SK-N-SH (cell line): ENCODE results near the gene POLR3H. TPM values are rescaled to one million over a fixed set of nuclear protein-coding genes. Genes with fewer than 3 reads are reported as not detected.

Source experiments
- CTCF ChIA-PET: fragments of 300-600, 350-600 bp; formaldehyde crosslinking; extraction: SDS; loops from one replicate; lab custom pipeline; 2021; lab: Yijun Ruan, JAX
- POLR2A ChIA-PET: fragments of 350-600 bp; sonication (Branson Sonifier 250); formaldehyde crosslinking; extraction: SDS; loops from one replicate; lab custom pipeline; 2020; ENCODE audit warnings: antibody characterized with exemption, inconsistent platforms; lab: Yijun Ruan, JAX
- DNase-seq: peaks from one replicate; pipeline ENCODE4 v3.0.0; 2012
- H2AFZ ChIP-seq: fragments of 200-600 bp; sonication (generic); 2 replicates; pipeline ENCODE4 v1.8.1; 2016; ENCODE audit warnings: antibody characterized with exemption, mild to moderate bottlenecking, low read depth
- H3F3A ChIP-seq: fragments of 200-600 bp; sonication (generic); replicated peaks from 2 replicates; pipeline ENCODE3; 2016; ENCODE audit warnings: antibody characterized with exemption, mild to moderate bottlenecking; ENCODE audit not compliant: insufficient read depth
- H3K27ac ChIP-seq, 2 experiments: fragments of 200-500 bp in 1 of 2; fragments of 200-600 bp in 1 of 2; sonication (Bioruptor generic) in 1 of 2; sonication (generic), shearing (Covaris generic) in 1 of 2; 2 replicates each; pipeline versions ENCODE4 v1.5.1 to v1.6.1; 2014 to 2016; ENCODE audit warnings: low read depth in 2 of 2, inconsistent platforms in 1 of 2, low read length in 1 of 2, mild to moderate bottlenecking in 1 of 2, mixed read lengths in 1 of 2
- H3K27me3 ChIP-seq: fragments of 200-600 bp; sonication (generic), shearing (Covaris generic); 2 replicates; pipeline ENCODE4 v1.6.1; 2016; ENCODE audit warnings: mixed run types; ENCODE audit not compliant: insufficient read depth
- H3K36me3 ChIP-seq, 2 experiments: fragments of 200-500 bp in 1 of 2; fragments of 200-600 bp in 1 of 2; sonication (Bioruptor generic) in 1 of 2; sonication (generic) in 1 of 2; replicated peaks in 1 of 2; 2 replicates each; pipeline versions ENCODE3 to v1.5.1; 2014 to 2016; ENCODE audit warnings: low read length in 1 of 2, mild to moderate bottlenecking in 1 of 2; ENCODE audit not compliant: insufficient read depth in 2 of 2, control insufficient read depth in 1 of 2
- H3K4me1 ChIP-seq, 2 experiments: fragments of 200-500 bp in 1 of 2; fragments of 200-600 bp in 1 of 2; sonication (Bioruptor generic) in 1 of 2; sonication (generic), shearing (Covaris generic) in 1 of 2; 2 replicates each; pipeline versions ENCODE4 v1.5.1 to v1.6.1; 2014 to 2016; ENCODE audit warnings: low read depth in 1 of 2, low read length in 1 of 2, mixed run types in 1 of 2; ENCODE audit not compliant: insufficient read depth in 2 of 2, control insufficient read depth in 1 of 2
- H3K4me2 ChIP-seq: fragments of 200-600 bp; sonication (generic), shearing (Covaris generic); 2 replicates; pipeline ENCODE4 v1.6.1; 2017; ENCODE audit warnings: mixed run types
- H3K4me3 ChIP-seq, 2 experiments: fragments of 200-500 bp in 1 of 2; fragments of 200-600 bp in 1 of 2; sonication (Bioruptor generic) in 1 of 2; sonication (generic), shearing (Covaris generic) in 1 of 2; 2 replicates each; pipeline versions ENCODE4 v1.5.1 to v1.8.1; 2014 to 2016; ENCODE audit warnings: low read depth in 2 of 2, inconsistent platforms in 1 of 2, low read length in 1 of 2, mild to moderate bottlenecking in 1 of 2, mixed read lengths in 1 of 2, moderate library complexity in 1 of 2
- H3K79me2 ChIP-seq: fragments of 200-600 bp; sonication (generic); 2 replicates; pipeline ENCODE4 v1.8.1; 2017; ENCODE audit warnings: mild to moderate bottlenecking; ENCODE audit not compliant: insufficient read depth
- H3K9ac ChIP-seq: fragments of 200-600 bp; sonication (generic); 2 replicates; pipeline ENCODE4 v1.6.1; 2017; ENCODE audit warnings: mixed run types
- H3K9me2 ChIP-seq: fragments of 200-600 bp; sonication (generic); 2 replicates; pipeline ENCODE4 v1.6.1; 2017; ENCODE audit warnings: mixed run types
- H3K9me3 ChIP-seq: fragments of 200-600 bp; sonication (generic); 2 replicates; pipeline ENCODE4 v1.6.1; 2017; ENCODE audit warnings: mixed run types, mild to moderate bottlenecking, moderate library complexity
- H4K20me1 ChIP-seq: fragments of 200-600 bp; sonication (generic); 2 replicates; pipeline ENCODE4 v1.6.1; 2017; ENCODE audit warnings: mild to moderate bottlenecking, mixed run types; ENCODE audit not compliant: insufficient read depth
- ELF1 ChIP-seq: IDR thresholded peaks from 2 replicates; pipeline ENCODE4 v1.4.0; 2012
- EP300 ChIP-seq, 2 experiments: IDR thresholded peaks; 2 replicates each; pipeline versions ENCODE4 v1.4.0 to v1.6.1; 2012; ENCODE audit warnings: borderline replicate concordance in 1 of 2, low read depth in 1 of 2, low read length in 1 of 2
- EZH2phosphoT487 ChIP-seq: fragments of 200-600 bp; sonication (generic); IDR thresholded peaks from 2 replicates; pipeline ENCODE4 v1.6.1; 2017; ENCODE audit warnings: low read depth, mixed run types, mild to moderate bottlenecking, antibody characterized with exemption, moderate library complexity, borderline replicate concordance
- FOSL2 ChIP-seq: IDR thresholded peaks from 2 replicates; pipeline ENCODE4 v1.4.0; 2012; ENCODE audit warnings: low read depth, mild to moderate bottlenecking, moderate library complexity, borderline replicate concordance
- NFIC ChIP-seq: IDR thresholded peaks from 2 replicates; pipeline ENCODE4 v1.4.0; 2012; ENCODE audit warnings: borderline replicate concordance
- NRF1 ChIP-seq: IDR thresholded peaks from 2 replicates; pipeline ENCODE4 v1.6.1; 2012; ENCODE audit warnings: low read depth, mild to moderate bottlenecking, low read length
- POLR2AphosphoS5 ChIP-seq: IDR thresholded peaks from 2 replicates; pipeline ENCODE4 v1.6.1; 2012; ENCODE audit warnings: low read depth, low read length
- RFX5 ChIP-seq: IDR thresholded peaks from 2 replicates; pipeline ENCODE4 v1.6.1; 2012; ENCODE audit warnings: mild to moderate bottlenecking, improper control_type of control experiment, low read length
- SIN3A ChIP-seq: IDR thresholded peaks from 2 replicates; pipeline ENCODE4 v1.6.1; 2012; ENCODE audit warnings: low read depth, mild to moderate bottlenecking, low read length, moderate library complexity, borderline replicate concordance
- SMC3 ChIP-seq: IDR thresholded peaks from 2 replicates; pipeline ENCODE4 v1.6.1; 2012; ENCODE audit warnings: low read depth, low read length, improper control_type of control experiment
- TAF1 ChIP-seq: IDR thresholded peaks from 2 replicates; pipeline ENCODE4 v1.6.1; 2012; ENCODE audit warnings: low read depth, mild to moderate bottlenecking, low read length, moderate library complexity, borderline replicate concordance
- TEAD4 ChIP-seq: IDR thresholded peaks from 2 replicates; pipeline ENCODE4 v1.4.0; 2012; ENCODE audit warnings: mild to moderate bottlenecking, borderline replicate concordance; ENCODE audit not compliant: insufficient read depth
- USF1 ChIP-seq: IDR thresholded peaks from 2 replicates; pipeline ENCODE4 v1.4.0; 2012; ENCODE audit warnings: low read depth, borderline replicate concordance
- WGBS: methylation state at CpG from one replicate; pipeline ENCODE4 v1.1.6; 2017; ENCODE audit warnings: low lambda C conversion rate; 5-methylcytosine and 5-hydroxymethylcytosine counted together
- polyA plus RNA-seq, 3 experiments: library from polyadenylated mRNA; depleted of rRNA; stranded (reverse); fragments of >200 nt; gene quantifications; 2 replicates each; pipeline ENCODE4 v1.2.3, GENCODE V29; 2012
- TF ChIP-seq, protein P1 (sequence below): fragments of 200-600 bp; sonication (generic); IDR thresholded peaks from 2 replicates; pipeline ENCODE4 v1.6.1; 2017; ENCODE audit warnings: antibody characterized with exemption, mild to moderate bottlenecking, moderate library complexity
- TF ChIP-seq, protein P2 (sequence below): IDR thresholded peaks from 2 replicates; pipeline ENCODE4 v1.4.0; 2012; ENCODE audit warnings: low read depth, borderline replicate concordance

POLR3H gene
- polyA plus RNA-seq, 1 of the 3 experiments (the other 2 are of a cell fraction): 22.9 TPM

GRCh38 chr22:41531715-41532477, 12.4 kb downstream of the POLR3H start:
- Histone ChIP-seq H3K9me3 (no peaks in the 10 kb centered on the region), H3K79me2 (no peaks in the 10 kb centered on the region; the same call in 1 of the 2 replicates), H3K9ac (no peak overlapping the region), H3K27ac (no peak overlapping the region), H3F3A (no peaks in the 10 kb centered on the region), H3K4me3 (no peak overlapping the region), H3K9me2 (no peaks in the 10 kb centered on the region), H3K4me2 (no peak overlapping the region), H4K20me1 (no peaks in the 10 kb centered on the region), H3K4me1 (no peaks in the 10 kb centered on the region; a peak in 1 of 4 replicates), H3K36me3 (peaks cover 0 to 15% of the 10 kb centered on the region in 2 experiments), H3K27me3 (no peaks in the 10 kb centered on the region), H2AFZ (no peak overlapping the region)
- no peak for DNase-seq
- no CpG with 5 or more reads among the region's 17 CpGs for WGBS
- CTCF ChIA-PET: interaction anchor here (1.2 to 1.9 kb wide), 4 partner anchors 9 to 128 kb away, joined by 3 to 11 read pairs (median 6); partner anchors contain the start of gene POLR3H
- POLR2A ChIA-PET: no interaction called here
- no peak for TF ChIP-seq SIN3A
- TF ChIP-seq EP300 (IDR thresholded peaks at IDR 0.05; ENCODE audit: borderline replicate concordance in 1 of 2, low read depth in 1 of 2, low read length in 1 of 2): no peak
- no peak for TF ChIP-seq NFIC
- TF ChIP-seq NRF1: no peak
- no peak for TF ChIP-seq RFX5
- TF ChIP-seq POLR2AphosphoS5: no peak
- no peak for TF ChIP-seq TAF1
- TF ChIP-seq, protein P1, sequence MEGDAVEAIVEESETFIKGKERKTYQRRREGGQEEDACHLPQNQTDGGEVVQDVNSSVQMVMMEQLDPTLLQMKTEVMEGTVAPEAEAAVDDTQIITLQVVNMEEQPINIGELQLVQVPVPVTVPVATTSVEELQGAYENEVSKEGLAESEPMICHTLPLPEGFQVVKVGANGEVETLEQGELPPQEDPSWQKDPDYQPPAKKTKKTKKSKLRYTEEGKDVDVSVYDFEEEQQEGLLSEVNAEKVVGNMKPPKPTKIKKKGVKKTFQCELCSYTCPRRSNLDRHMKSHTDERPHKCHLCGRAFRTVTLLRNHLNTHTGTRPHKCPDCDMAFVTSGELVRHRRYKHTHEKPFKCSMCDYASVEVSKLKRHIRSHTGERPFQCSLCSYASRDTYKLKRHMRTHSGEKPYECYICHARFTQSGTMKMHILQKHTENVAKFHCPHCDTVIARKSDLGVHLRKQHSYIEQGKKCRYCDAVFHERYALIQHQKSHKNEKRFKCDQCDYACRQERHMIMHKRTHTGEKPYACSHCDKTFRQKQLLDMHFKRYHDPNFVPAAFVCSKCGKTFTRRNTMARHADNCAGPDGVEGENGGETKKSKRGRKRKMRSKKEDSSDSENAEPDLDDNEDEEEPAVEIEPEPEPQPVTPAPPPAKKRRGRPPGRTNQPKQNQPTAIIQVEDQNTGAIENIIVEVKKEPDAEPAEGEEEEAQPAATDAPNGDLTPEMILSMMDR: no peak
- no peak for TF ChIP-seq USF1

- Histone ChIP-seq H3F3A (no peaks in the 10 kb centered on the region), H3K27ac (no peak overlapping the region), H3K4me2 (no peak overlapping the region), H3K27me3 (no peaks in the 10 kb centered on the region), H2AFZ (no peak overlapping the region), H3K79me2 (no peaks in the 10 kb centered on the region; the same call in 1 of the 2 replicates), H3K9ac (no peak overlapping the region), H3K9me3 (no peaks in the 10 kb centered on the region), H3K4me1 (no peaks in the 10 kb centered on the region; a peak in 1 of 4 replicates), H3K4me3 (no peak overlapping the region), H3K9me2 (no peaks in the 10 kb centered on the region), H3K36me3 (peaks cover 0 to 16% of the 10 kb centered on the region in 2 experiments), H4K20me1 (no peaks in the 10 kb centered on the region)
- TF ChIP-seq EZH2phosphoT487: no peak
- TF ChIP-seq, protein P2, sequence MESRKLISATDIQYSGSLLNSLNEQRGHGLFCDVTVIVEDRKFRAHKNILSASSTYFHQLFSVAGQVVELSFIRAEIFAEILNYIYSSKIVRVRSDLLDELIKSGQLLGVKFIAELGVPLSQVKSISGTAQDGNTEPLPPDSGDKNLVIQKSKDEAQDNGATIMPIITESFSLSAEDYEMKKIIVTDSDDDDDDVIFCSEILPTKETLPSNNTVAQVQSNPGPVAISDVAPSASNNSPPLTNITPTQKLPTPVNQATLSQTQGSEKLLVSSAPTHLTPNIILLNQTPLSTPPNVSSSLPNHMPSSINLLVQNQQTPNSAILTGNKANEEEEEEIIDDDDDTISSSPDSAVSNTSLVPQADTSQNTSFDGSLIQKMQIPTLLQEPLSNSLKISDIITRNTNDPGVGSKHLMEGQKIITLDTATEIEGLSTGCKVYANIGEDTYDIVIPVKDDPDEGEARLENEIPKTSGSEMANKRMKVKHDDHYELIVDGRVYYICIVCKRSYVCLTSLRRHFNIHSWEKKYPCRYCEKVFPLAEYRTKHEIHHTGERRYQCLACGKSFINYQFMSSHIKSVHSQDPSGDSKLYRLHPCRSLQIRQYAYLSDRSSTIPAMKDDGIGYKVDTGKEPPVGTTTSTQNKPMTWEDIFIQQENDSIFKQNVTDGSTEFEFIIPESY: no peak
- no peak for TF ChIP-seq FOSL2
- TF ChIP-seq ELF1: no peak
- no peak for TF ChIP-seq SMC3
- no peak for TF ChIP-seq TEAD4
- DNase-seq: no peak
- WGBS: 80% methylated on average over 5 of the region's 18 CpGs
- ChIA-PET CTCF (interaction anchor here (1.4 kb wide), 1 partner anchor 128 kb away, joined by 3 read pairs; no protein-coding TSS in a partner anchor), POLR2A (no interaction called here)
These were observed 13.2 kb downstream of the POLR3H start for GRCh38 chr22:41530890-41531714.
